ENCODE results near the gene GFPT2.

The GFPT2 gene

GRCh38 chr5:180271221-180271620, 81.9 kb downstream of the GFPT2 start:
- CTCF ChIA-PET: no interaction called here

GRCh38 chr5:180259260-180259611, 93.9 kb downstream of the GFPT2 start:
- Histone ChIP-seq H3K36me3 (ENCODE audit: control insufficient read depth in 2 of 2, insufficient read depth in 1 of 2, low read length in 2 of 2) (peaks cover 23 to 83% of the 10 kb centered on the region in 2 experiments), H3K4me3 (ENCODE audit: low read depth, low read length) (no peak overlapping the region), H3K27ac (ENCODE audit: extremely low read depth, low read depth, low read length) (no peak overlapping the region), H3K9me3 (ENCODE audit: control insufficient read depth, insufficient read depth, low read depth, low read length) (no peaks in the 10 kb centered on the region; the same call in 1 of the 2 replicates), H3K4me1 (ENCODE audit: control insufficient read depth, insufficient read depth, low read length) (no peaks in the 10 kb centered on the region)
- ChIA-PET CTCF (no interaction called here), POLR2A (no interaction called here)
- peak; percentile 66; the same call in 1 of the 2 replicates for TF ChIP-seq TRIM28 (IDR thresholded peaks at IDR 0.05; ENCODE audit: borderline replicate concordance, low read length)
- TF ChIP-seq GLIS1 (tag by site-specific recombination; IDR thresholded peaks at IDR 0.05): no peak
- TF ChIP-seq ZNF707 (tag by site-specific recombination; IDR thresholded peaks at IDR 0.05): no peak
- TF ChIP-seq SETDB1 (IDR thresholded peaks at IDR 0.05; ENCODE audit: insufficient read length, low read length): peak; percentile 85
- no peak for TF ChIP-seq KLF7 (tag by site-specific recombination; IDR thresholded peaks at IDR 0.05; ENCODE audit: borderline replicate concordance)
- peak; percentile 69 for TF ChIP-seq ZNF274 (IDR thresholded peaks at IDR 0.05; ENCODE audit: low read length)
- peak; percentile 88; the same call in 1 of the 2 replicates for TF ChIP-seq ZNF274 (tag by site-specific recombination; IDR thresholded peaks at IDR 0.05; ENCODE audit: borderline replicate concordance)

More at GRCh38 chr5:180271221-180271620, 81.9 kb downstream of the GFPT2 start:
- H3K36me3 ChIP-seq (ENCODE audit: control insufficient read depth in 2 of 2, insufficient read depth in 1 of 2, low read length in 2 of 2): peaks cover 41 to 72% of the 10 kb centered on the region in 2 experiments
- no peak overlapping the region for H3K27ac ChIP-seq (ENCODE audit: extremely low read depth, low read depth, low read length)
- TF ChIP-seq YY1 (tag by site-specific recombination; IDR thresholded peaks at IDR 0.05): no peak
- no peak for TF ChIP-seq KLF17 (tag by site-specific recombination; IDR thresholded peaks at IDR 0.05)
- no peak for TF ChIP-seq ZNF112 (tag by site-specific recombination; IDR thresholded peaks at IDR 0.05)
- peaks cover 5% of the 10 kb centered on the region for H3K9me3 ChIP-seq (ENCODE audit: control insufficient read depth, insufficient read depth, low read depth, low read length)
- no peaks in the 10 kb centered on the region for H3K4me1 ChIP-seq (ENCODE audit: control insufficient read depth, insufficient read depth, low read length)
- no peak overlapping the region for H3K4me3 ChIP-seq (ENCODE audit: low read depth, low read length)
- POLR2A ChIA-PET: no interaction called here

GRCh38 chr5:180253036-180253824, 99.9 kb downstream of the GFPT2 start:
- H3K36me3 ChIP-seq (ENCODE audit: control insufficient read depth in 2 of 2, insufficient read depth in 1 of 2, low read length in 2 of 2): peaks cover 4 to 81% of the 10 kb centered on the region in 2 experiments
- H3K4me3 ChIP-seq (ENCODE audit: low read depth, low read length): no peak overlapping the region
- no peaks in the 10 kb centered on the region; the same call in 1 of the 2 replicates for H3K9me3 ChIP-seq (ENCODE audit: control insufficient read depth, insufficient read depth, low read depth, low read length)
- no peaks in the 10 kb centered on the region for H3K4me1 ChIP-seq (ENCODE audit: control insufficient read depth, insufficient read depth, low read length)
- ChIA-PET POLR2A (no interaction called here), CTCF (no interaction called here)
- H3K27ac ChIP-seq (ENCODE audit: extremely low read depth, low read depth, low read length): no peak overlapping the region
- TF ChIP-seq GLI4 (tag by site-specific recombination; IDR thresholded peaks at IDR 0.05) (no peak), ZNF157 (tag by site-specific recombination; IDR thresholded peaks at IDR 0.05) (no peak), ZNF280D (tag by site-specific recombination; IDR thresholded peaks at IDR 0.05) (peak; percentile 90; the same call in 1 of the 2 replicates), ZNF776 (tag by site-specific recombination; IDR thresholded peaks at IDR 0.05; ENCODE audit: borderline replicate concordance) (no peak), ZNF362 (tag by site-specific recombination; IDR thresholded peaks at IDR 0.05) (no peak), MEIS1 (CRISPR knock-in tag; IDR thresholded peaks at IDR 0.05; ENCODE audit: borderline replicate concordance) (no peak), ZNF2 (tag by site-specific recombination; IDR thresholded peaks at IDR 0.05) (no peak), ZNF610 (tag by site-specific recombination; IDR thresholded peaks at IDR 0.05; ENCODE audit: borderline replicate concordance) (peak; percentile 42; the same call in 1 of the 2 replicates), SETDB1 (IDR thresholded peaks at IDR 0.05; ENCODE audit: insufficient read length, low read length) (peak; percentile 95), ZNF211 (tag by site-specific recombination; IDR thresholded peaks at IDR 0.05; ENCODE audit: low read depth) (no peak), ZNF248 (tag by site-specific recombination; IDR thresholded peaks at IDR 0.05) (no peak), ZNF555 (tag by site-specific recombination; conservative IDR thresholded peaks at IDR 0.05) (no peak), ZNF19 (tag by site-specific recombination; IDR thresholded peaks at IDR 0.05; ENCODE audit: low read depth) (no peak), KLF10 (tag by site-specific recombination; IDR thresholded peaks at IDR 0.05) (no peak)

Measured in HEK293 (cell line).